Measurements from ENCODE around the gene PRTN3.

- no peak for TF ChIP-seq POLR2A (IDR thresholded peaks at IDR 0.05; ENCODE audit: low read length)
- TF ChIP-seq GATA1 (IDR thresholded peaks at IDR 0.05; ENCODE audit: low read depth, low read length) = no peak
Measured at GRCh38 chr19:795073-795611, 45.7 kb upstream of the PRTN3 start.

Measured in erythroblast (primary cell).